Middle frontal gyrus (tissue), 1 donor: ENCODE results near the gene MRS2.

Experiments
- DNase-seq: peaks from one replicate; pipeline ENCODE4 v3.0.0-alpha.2; 2015; ENCODE audit warnings: low spot score; ENCODE audit errors: extremely low spot score

MRS2 gene

GRCh38 chr6:24428615-24429014 lies 25.9 kb downstream of the MRS2 start:
- DNase-seq, result no peak

- DNase-seq, result no peak
Observed at GRCh38 chr6:24429146-24429545, 26.4 kb downstream of the MRS2 start.

DNA sequence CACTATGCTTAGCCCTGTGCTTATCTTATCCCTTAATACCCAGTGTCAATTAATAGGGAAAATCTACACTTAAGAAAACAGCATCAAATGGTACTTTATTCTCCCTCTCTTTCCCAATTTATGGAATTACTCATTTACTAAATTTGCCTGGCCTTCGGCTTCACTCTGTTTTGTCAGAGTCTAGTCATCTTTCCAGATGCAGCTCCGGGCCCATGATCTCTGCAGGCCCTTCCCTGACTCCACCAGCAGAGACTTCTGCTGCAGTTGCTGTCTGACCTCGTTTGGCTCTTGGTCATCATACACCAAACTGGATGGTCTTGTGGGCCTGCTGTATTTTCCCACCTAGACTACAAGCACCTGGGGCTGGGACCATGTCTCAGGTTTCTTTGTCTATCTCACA lies 27.4 kb downstream of the MRS2 start:
- no peak for DNase-seq

DNA sequence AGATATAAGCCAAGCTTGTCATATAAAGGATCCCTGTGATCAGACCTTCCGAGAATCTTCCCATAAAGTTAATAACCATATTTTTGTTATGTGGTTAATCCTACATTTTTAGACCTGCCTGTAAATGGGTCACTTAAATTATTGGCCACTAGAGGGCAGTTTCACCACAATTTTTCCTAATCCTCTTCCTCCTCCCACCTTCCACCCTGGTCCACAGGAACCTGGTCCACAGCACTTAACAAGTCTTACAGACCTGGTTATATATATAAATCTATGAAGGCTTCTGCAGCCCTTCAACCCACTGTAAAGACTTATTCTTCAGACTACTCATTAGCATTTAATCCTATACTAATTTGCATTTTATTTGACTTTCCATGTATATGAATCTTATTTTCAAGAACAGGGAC lies 28.3 kb downstream of the MRS2 start:
- DNase-seq, result no peak

DNA sequence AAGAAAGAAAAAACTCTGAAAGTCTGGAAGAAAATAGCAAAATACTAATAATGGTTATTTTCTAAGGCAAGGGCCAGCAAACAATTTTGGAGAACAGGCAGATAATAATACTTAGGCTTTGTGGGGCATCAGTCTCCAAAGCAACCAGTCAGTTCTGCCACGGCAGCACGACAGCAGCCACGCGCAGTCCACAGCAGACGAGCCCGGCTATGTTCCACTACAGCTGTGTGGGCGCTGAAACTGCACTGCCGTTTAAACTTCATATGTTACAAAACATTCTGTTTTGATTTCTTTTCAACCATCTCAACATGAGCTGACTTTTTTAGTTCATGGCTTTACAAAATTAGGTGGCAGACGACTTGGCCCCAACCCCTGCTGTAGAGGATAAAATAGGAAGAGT lies 29.9 kb downstream of the MRS2 start:
- no peak for DNase-seq

GRCh38 chr6:24436979-24437378 lies 34.2 kb downstream of the MRS2 start:
- DNase-seq, result no peak

DNA sequence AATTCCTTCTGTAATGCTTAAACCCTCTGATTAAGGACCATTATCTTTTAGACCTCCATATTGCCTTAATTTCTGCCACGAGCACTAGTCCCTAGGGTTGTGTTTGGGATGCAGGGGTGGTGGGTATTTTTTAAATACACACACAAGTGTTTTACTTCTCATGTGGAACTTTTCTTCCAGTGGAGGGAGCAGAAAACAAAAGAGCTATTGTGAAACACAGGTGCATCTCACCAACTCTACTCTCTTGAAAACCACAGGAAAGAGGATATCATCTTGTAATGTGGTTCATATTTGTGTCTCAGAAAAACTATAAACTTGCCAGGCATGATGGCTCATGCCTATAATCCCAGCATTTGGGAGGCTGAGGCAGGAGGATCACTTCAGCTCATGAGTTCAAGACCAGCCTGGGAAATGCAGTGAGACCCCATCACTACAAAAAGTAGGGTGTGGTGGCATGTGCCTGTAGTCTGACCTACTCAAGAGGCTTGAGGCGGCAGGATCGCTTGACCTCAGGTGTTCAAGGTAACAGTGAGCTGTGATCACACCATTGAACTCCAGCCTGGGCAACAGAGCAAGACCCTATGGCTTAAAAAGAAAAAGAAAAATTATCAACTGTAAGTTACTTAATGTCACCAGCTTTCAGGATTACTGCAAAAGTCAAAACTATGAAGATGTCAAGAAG lies 37.3 kb downstream of the MRS2 start:
- no peak for DNase-seq

- DNase-seq, result no peak
Observed at GRCh38 chr6:24440897-24441598, 38.3 kb downstream of the MRS2 start.

DNA sequence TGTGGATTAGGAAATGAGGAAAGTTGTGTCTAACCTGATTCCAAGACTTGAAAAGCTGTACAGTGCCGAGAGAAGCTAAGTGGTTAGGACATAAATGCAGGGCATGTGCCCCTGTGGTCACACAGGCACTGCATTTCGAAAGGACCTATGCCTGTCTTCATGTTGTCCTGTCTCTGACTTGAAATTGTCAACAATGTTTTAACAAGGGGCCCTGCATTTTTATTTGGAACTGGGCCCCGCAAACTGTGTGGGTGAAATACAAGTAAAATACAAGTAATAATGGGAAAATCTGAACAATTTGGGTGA lies 38.8 kb downstream of the MRS2 start:
- no peak for DNase-seq

DNA sequence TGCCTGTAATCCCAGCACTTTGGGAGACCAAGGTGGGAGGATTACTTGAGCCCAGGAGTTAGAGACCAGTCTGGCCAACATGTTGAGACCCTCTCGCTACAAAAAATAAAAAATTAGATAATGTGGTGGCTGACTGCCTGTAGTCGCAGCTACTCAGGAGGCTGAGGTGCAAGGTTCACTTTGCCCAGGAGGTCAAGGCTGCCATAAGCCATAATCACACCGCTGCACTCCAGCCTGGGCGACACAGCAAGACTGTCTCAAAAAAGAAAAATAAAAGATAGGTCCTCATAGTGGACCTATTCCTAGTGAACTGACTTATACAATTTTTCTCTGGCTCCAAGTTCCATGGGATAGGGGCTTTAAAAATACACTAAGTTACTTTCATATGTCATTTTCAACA lies 41.9 kb downstream of the MRS2 start:
- DNase-seq, result no peak

GRCh38 chr6:24445704-24446103 lies 43.0 kb downstream of the MRS2 start:
- DNase-seq, result no peak

DNA sequence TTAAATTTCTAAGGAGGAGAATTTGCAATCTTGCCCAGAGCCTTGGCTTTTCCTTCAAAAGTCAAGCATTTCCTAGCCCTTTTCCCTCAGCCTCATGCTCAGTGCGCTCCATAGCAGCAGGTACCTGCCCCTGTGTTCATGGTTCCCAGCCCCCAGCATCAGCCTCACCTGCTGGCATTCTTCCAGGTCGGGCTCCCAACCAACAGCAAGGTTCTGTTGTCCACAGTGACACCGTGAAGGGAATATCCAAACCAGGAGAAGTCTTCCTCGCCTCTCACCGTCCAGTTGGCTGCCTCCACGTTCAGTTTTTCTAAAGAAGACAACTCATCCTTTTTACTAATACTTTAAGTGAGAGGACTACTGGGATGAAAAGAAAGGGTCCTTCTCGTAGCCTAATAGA lies 43.9 kb downstream of the MRS2 start:
- no peak for DNase-seq

GRCh38 chr6:24448396-24448795 lies 45.7 kb downstream of the MRS2 start:
- DNase-seq, result no peak

GRCh38 chr6:24448828-24449525 lies 46.2 kb downstream of the MRS2 start:
- DNase-seq, result no peak

DNA sequence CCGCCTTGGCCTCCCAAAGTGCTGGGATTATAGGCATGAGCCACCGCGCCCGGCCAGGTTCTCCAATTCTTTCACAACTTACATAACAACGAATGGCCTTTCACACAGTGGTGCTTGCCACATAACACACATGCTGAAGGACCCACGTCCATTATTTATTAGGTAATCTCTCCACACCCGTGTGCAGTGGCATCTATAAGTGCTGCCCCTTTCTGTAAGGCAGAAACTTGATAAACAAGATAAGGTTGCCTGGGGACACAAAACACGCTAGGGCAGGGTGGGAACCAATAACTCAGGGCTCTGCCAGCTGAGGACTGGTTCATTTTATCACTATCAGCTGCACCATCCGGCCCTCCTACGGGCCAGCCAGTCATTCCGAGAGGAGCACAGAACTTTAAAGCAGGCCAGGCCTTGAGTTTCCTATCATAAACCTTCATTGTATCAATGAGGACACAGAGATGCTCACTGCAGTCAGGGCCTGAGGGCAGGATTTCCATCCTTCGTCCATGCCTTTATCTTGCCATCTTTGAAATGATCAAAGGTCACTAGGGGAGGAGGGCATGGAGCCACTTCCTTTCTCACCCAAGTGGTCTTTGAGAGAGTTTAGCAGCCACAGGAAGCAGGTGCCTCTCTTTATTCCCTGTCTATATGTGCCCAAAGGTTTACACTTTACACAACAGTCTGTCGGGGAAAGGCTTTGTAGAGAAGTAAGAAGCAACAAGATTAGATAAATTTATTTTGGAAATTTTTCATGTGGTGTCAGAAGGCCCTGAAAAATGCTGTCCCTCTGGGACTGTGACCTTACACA lies 49.0 kb downstream of the MRS2 start:
- DNase-seq, result no peak

DNA sequence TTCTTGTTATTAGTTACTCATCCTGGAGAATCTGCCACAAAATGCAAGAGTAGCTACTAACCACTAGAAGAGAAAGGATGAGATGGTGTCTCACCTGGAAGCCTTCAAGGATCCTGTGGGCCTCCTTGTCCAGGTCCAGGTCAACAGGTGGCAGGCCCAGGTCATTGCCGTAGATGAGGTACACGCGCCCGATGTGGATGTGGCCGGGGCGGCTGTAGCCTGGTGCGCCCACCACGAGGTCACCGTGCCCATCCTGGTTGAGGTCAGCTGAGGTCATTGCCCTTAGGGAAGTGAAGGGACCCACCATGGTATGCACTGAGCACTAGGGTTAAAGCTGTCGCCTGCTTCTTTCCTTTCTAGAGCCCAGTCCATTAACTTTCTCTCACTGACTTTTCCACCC lies 51.2 kb downstream of the MRS2 start:
- DNase-seq, result no peak

DNA sequence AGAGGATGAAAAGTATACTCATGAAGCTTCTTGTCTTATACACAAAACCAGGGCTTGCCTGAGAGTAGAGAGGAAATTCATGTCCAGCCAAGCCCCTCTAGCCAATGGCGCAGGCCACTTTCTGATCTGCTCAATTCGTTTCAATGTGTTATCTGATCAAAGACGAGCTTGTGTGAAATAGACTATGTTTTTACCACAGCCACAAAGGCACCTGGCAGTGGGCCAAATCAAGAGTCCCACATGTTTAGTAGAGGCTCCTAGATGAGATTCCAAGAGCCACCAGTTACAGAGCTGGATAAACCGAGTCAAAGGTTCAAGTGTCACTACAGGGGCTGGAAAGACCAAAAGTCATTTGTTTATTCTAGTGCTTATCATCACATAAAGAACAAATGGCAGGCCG lies 51.7 kb downstream of the MRS2 start:
- no peak for DNase-seq

GRCh38 chr6:24455061-24455460 lies 52.3 kb downstream of the MRS2 start:
- no peak for DNase-seq

GRCh38 chr6:24458134-24458533 lies 55.4 kb downstream of the MRS2 start:
- no peak for DNase-seq

DNA sequence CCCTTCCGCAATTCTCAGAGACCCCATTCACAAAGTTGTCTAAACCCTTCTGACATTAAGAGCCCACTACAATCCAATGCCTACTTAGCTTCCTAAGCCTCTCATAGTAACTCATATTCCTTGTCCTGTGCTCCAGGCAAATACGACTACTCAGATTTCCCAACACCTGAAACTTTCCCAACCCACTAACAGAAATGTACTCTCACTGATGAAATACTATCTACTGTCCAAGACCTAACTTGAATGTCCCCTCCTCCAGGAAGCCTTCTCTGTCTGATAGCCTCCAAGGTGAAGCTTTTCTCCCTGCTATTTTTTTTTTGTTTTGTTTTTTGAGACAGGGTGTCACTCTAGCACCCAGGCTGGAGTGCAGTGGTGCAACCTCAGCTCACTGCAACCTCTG lies 56.2 kb downstream of the MRS2 start:
- no peak for DNase-seq

DNA sequence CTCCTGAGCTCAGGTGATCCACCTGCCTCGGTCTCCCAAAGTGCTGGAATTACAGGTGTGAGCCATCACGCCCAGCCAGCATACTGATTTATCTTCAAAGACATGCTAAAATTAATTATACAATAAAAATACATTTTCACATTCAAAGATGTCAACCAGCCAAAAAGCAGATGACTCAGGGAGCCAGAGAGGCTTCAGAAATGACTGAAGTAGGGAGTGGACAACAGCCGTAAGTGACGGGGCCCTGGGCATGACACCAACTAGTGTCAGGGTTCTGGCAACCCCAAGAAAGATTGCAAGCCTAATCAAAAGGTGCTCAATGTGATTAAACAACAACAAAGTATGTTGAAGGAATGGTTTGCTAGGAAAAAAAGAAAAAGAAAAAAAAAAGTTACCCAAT lies 58.2 kb downstream of the MRS2 start:
- no peak for DNase-seq
